Middle frontal gyrus (tissue), 1 donor: ENCODE data around the gene ARSB.

Source experiments
- DNase-seq: peaks from one replicate; pipeline ENCODE4 v3.0.0-alpha.2; 2015; ENCODE audit warnings: low spot score; ENCODE audit errors: extremely low spot score

ARSB gene

GRCh38 chr5:78806544-78806943 lies 178.6 kb downstream of the ARSB start:
- no peak for DNase-seq

- DNase-seq: no peak
Observed at GRCh38 chr5:78805474-78806124, 179.5 kb downstream of the ARSB start.

- DNase-seq: no peak
Observed at GRCh38 chr5:78804995-78805394, 180.1 kb downstream of the ARSB start.

GRCh38 chr5:78803941-78804340 lies 181.2 kb downstream of the ARSB start:
- no peak for DNase-seq

- no peak for DNase-seq
Observed at GRCh38 chr5:78803353-78803752, 181.8 kb downstream of the ARSB start.

GRCh38 chr5:78801413-78801812 lies 183.7 kb downstream of the ARSB start:
- no peak for DNase-seq

- DNase-seq: no peak
Observed at GRCh38 chr5:78799266-78800017, 185.7 kb downstream of the ARSB start.

- DNase-seq: no peak
Observed at GRCh38 chr5:78798673-78799029, 186.5 kb downstream of the ARSB start.

GRCh38 chr5:78797936-78798672 lies 187.0 kb downstream of the ARSB start:
- no peak for DNase-seq

- DNase-seq: no peak
Observed at GRCh38 chr5:78795757-78796156, 189.4 kb downstream of the ARSB start.

- DNase-seq: no peak
Observed at GRCh38 chr5:78794693-78795215, 190.4 kb downstream of the ARSB start.

- DNase-seq: no peak
Observed at GRCh38 chr5:78793907-78794662, 191.0 kb downstream of the ARSB start.

- no peak for DNase-seq
Observed at GRCh38 chr5:78792345-78793055, 192.6 kb downstream of the ARSB start.

- no peak for DNase-seq
Observed at GRCh38 chr5:78791501-78792100, 193.5 kb downstream of the ARSB start.

- no peak for DNase-seq
Observed at GRCh38 chr5:78787783-78788182, 197.3 kb downstream of the ARSB start.

GRCh38 chr5:78785454-78785853 lies 199.7 kb downstream of the ARSB start:
- DNase-seq: no peak

- no peak for DNase-seq
Observed at GRCh38 chr5:78783434-78784130, 201.5 kb downstream of the ARSB start.

- no peak for DNase-seq
Observed at GRCh38 chr5:78782728-78783127, 202.4 kb downstream of the ARSB start.

GRCh38 chr5:78781611-78782286 lies 203.4 kb downstream of the ARSB start:
- DNase-seq: no peak
